ENCODE results near the gene PPP2R5E.
"Not testable (repeated sequence)": the region's sequence is repeated elsewhere in the genome, so short reads cannot be mapped to it uniquely, and the experiment has no call there.

PPP2R5E gene

GRCh38 chr14:63543000-63543825 lies at the start of gene PPP2R5E:
PPP2R5E (minus strand) TSS chr14:63543377; CDS start chr14:63539685, 3,692 bp downstream.
- peak; percentile 100 for DNase-seq (ENCODE audit: low spot score)

DNA sequence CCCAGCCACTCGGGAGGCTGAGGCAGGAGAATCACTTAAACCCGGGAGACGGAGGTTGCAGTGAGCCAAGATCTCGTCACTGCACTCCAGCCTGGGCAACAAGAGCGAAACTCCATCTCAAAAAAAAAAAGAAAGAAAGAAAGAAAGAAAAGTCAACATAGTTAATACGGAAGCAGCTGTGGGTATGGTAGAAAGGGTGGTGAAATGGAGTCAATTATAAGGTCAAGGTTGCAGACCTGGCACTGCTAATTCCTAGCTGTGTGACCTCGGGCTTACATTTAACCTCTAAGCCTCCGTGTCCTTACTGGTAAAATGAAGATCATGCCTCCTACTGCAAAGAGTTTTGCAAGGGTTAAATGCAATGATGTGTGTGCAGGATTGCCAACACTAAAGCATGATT lies 39.9 kb upstream of the PPP2R5E start:
- not testable (repeated sequence) for DNase-seq (ENCODE audit: low spot score)

- DNase-seq (ENCODE audit: low spot score): no peak
Measured at GRCh38 chr14:63581491-63581890, 38.3 kb upstream of the PPP2R5E start.

DNA sequence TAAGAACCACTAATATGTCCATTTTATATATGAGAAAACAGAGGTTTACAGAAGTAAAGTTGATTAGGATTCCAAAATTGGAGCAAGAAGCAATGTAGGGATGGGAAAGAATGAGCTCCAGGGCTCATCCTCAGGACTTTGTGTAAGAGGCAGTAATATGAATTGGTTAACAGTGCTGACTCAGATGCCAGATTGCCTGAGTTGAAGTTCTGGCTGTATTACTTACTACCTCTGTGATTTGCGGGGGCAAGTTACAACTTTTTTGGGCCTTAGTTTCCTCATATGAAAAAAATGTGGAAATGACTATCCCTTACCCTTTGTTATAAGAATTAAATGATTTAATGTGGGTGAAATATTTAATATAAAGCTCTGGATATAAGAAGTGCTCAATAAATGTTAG lies 35.1 kb upstream of the PPP2R5E start:
- DNase-seq (ENCODE audit: low spot score): no peak

GRCh38 chr14:63573581-63573980 lies 30.4 kb upstream of the PPP2R5E start:
- no peak for DNase-seq (ENCODE audit: low spot score)

DNA sequence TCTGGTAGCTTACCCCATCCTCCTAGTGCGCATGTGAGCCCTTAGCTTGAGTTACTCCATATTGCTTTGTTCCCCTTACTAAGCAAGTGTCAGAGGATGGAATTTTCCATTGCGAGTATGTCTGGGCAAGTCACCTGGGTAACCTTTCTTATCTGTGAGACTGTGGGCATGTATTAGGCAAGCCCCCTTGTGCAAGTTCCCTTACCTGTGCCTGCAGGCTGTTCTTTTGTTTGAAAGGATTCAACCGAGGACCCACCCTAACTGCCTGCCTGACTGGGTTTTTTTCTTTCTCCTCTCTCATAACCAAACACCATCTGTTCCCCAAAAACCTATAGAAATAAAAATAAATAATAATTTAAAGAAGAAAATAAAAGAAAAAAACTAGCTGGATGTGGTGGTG lies 22.3 kb upstream of the PPP2R5E start:
- no peak for DNase-seq (ENCODE audit: low spot score)

DNA sequence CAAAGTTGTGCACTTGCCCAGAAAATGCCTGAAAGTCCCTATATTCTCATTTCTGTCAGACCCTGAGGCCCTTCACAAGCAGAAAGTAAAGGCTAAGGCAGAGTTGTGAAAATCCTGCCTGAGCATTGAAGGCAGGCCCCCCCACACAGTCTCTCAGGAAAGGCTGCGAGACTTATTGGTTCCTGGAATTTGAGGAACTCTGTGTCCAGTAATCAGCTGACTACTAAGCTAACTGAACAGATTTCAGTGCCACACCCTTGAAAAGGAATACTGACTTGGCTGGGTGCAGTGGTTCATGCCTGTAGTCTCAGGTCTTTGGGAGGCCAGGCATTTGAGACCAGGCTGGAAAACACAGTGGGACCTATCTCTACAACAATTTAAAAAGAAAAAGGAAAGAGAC lies 21.1 kb upstream of the PPP2R5E start:
- no peak for DNase-seq (ENCODE audit: low spot score)

GRCh38 chr14:63563370-63564026 lies 20.3 kb upstream of the PPP2R5E start:
- DNase-seq (ENCODE audit: low spot score): no peak

GRCh38 chr14:63562405-63562804 lies 19.2 kb upstream of the PPP2R5E start:
- no peak for DNase-seq (ENCODE audit: low spot score)

DNA sequence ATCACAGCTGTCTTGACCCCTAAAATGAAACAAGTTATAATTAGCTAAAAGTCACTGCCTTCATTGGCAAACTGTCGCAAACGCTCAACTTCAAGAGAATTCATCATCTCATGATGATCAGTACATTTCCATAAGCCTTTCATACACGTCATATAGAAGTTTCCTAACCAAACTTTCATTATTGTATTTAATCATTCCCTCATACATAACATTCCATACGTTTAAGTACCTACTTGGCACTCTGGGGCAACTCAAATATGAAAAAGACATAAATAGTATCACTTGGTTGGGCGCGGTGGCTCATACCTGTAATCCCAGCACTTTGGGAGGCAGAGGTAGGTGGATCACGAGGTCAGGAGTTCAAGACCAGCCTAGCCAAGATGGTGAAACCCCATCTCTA lies 12.4 kb upstream of the PPP2R5E start:
- no peak for DNase-seq (ENCODE audit: low spot score)

DNA sequence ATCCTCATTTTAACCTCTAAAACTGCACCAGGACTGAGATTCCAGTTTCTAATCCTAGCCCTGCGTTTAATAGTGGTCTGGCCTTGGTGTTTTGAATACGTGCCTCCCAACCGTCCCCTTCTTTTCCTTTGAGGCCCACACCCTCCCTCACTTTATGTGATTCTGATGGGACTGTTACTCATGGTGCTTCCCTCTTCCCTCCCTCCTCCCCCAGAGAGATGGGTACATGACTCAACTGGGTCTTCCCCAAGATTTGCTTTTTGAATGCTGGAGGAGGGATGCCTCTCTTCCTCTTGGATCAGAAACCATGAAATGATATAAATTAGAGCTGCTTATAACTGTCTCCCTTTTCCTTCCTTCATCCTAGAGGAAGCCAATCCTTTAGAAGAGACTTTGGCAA lies 8.2 kb upstream of the PPP2R5E start:
- DNase-seq (ENCODE audit: low spot score): no peak

DNA sequence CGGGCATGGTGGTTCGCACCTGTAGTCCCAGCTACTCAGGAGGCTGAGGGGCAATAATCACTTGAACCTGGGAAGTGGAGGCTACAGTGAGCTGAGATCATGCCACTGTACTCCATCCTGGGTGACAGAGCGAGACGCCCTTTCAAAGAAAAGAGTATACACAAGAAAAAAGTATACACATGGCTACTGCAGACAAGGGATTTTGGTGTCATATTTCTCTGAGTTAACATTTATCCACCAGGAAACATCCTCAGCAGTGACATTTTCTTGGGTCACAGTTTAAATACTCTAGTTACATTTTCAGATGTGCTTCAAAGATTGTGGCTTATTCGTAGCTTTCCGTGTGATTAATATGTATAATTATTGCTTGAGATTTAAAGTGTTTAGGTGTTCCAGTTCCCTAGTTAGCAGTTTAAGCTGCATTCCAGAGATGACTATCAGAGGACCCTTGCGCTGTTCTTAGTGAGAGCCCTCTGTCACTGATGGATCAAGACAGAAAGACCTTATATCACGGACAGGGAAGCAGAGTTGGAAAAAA lies 4.7 kb upstream of the PPP2R5E start:
- DNase-seq (ENCODE audit: low spot score): no peak

GRCh38 chr14:63545431-63545830 lies 2.3 kb upstream of the PPP2R5E start:
- no peak for DNase-seq (ENCODE audit: low spot score)

DNA sequence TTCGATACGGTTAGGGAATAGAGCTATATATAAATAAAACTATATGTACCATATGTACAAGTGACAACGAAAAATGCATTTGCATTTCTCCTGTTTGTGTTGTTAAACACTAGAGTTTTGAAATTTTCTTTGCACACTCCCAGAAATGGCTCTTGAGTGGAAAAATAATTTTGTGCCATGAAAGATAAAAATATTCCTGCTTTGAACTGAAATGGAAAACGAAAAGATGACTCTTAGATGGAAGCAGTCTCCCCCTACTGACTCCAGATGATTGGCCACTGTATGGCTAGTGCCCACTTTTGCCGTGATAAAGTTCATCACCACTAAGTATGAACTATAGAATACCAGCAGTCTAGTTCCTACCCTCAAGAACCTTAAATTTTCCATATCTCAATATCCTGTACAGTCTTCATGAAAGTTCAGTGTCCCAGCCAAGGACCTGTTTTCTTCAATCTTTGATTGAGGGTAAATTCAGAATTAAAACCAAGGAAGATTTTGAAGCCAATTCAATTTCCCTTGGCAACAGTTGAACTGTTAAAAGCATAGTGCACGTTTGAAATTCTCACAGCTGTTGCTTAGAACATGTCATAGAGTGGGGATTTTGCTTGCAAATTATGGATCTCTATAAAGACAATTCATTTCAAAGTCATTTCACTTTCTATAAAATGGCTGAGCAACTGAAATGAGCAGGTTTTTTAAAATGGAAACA lies 1.6 kb upstream of the PPP2R5E start:
- peak; percentile 60 for DNase-seq (ENCODE audit: low spot score)

- DNase-seq (ENCODE audit: low spot score): peak; percentile 24
Measured at GRCh38 chr14:63543826-63544406, 739 bp upstream of the PPP2R5E start.

GRCh38 chr14:63542231-63542999 lies 762 bp downstream of the PPP2R5E start:
- DNase-seq (ENCODE audit: low spot score): peak; percentile 8

- DNase-seq (ENCODE audit: low spot score): no peak
Measured at GRCh38 chr14:63535918-63536317, 7.3 kb downstream of the PPP2R5E start.

DNA sequence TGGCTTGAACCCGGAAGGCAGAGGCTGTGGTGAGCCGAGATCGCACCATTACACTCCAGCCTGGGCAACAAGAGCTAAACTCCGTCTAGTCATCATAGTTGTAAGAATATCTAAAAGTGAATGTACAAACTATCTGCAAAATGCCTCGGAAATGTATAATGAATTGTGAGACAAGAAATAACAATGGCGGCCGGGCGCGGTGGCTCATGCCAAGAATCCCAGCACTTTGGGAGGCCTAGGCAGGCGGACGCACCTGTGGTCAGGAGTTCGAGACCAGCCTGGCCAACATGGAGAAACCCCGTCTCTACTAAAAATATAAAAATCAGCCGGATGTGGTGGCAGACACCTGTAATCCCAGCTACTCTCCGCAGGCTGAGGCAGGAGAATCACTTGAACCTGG lies 9.7 kb downstream of the PPP2R5E start:
- DNase-seq (ENCODE audit: low spot score): no peak

DNA sequence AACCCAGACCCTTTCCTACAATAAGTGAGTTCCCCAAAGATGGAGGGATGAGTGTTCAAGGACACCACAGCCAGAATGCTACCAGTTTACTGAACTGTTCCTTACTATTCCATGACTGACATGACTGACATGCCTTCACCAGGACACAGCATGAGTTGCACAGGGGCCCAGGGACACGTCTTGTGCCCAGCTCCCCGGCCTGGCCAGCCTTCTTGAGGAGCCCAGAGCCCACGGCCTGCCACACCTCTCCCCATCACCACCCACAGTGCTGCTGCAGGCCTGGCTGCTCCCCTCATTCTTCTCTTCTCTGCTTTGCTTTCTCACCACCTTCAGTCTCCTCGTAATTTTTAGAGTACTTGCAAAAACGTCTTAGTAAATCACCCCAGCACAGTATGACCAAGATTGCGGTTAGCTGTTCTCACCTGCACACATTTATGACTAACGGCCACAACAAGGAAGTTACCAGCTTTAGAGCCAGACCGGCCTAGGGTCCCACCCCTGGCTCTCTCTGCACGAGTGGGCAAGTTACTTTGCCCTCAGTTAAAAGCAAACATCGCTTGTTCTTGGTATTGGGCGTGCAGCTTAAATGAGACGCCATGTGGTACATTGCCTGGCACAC lies 18.5 kb downstream of the PPP2R5E start:
- no peak for DNase-seq (ENCODE audit: low spot score)

- no peak for DNase-seq (ENCODE audit: low spot score)
Measured at GRCh38 chr14:63523735-63524426, 19.3 kb downstream of the PPP2R5E start.

All from pons (tissue), 1 donor.